Esophagus muscularis mucosa (tissue), 4 donors: ENCODE results near the gene GSTA2. TPM values are rescaled to one million over a fixed set of nuclear protein-coding genes. Genes with fewer than 3 reads are reported as not detected.

Source experiments
- DNase-seq: peaks from one replicate; pipeline ENCODE4 v3.0.0-alpha.2; 2017; ENCODE audit errors: extremely low spot score
- H3K27ac ChIP-seq, 4 donors: fragments of 200-600 bp; sonication (generic); replicated peaks in 1 of 4; 1 replicate in 3 of 4; 2 replicates in 1 of 4; pipeline ENCODE4 v1.5.1; 2016 to 2019; ENCODE audit warnings: mild to moderate bottlenecking in 1 of 4
- H3K27me3 ChIP-seq, 4 donors: fragments of 200-600 bp; sonication (generic); one replicate each; pipeline versions ENCODE4 v1.5.1 to v1.6.0; 2016 to 2019
- H3K36me3 ChIP-seq, 4 donors: fragments of 200-600 bp; sonication (generic); one replicate each; pipeline ENCODE4 v1.5.1; 2016 to 2019
- H3K4me1 ChIP-seq, 4 donors: fragments of 200-600 bp; sonication (generic); one replicate each; pipeline ENCODE4 v1.5.1; 2016 to 2019
- H3K4me3 ChIP-seq, 4 donors: fragments of 200-600 bp; sonication (generic); 1 replicate in 2 of 4; 2 replicates in 2 of 4; pipeline ENCODE4 v1.5.1; 2016 to 2019; ENCODE audit warnings: mild to moderate bottlenecking in 4 of 4, moderate library complexity in 1 of 4
- H3K9me3 ChIP-seq, 4 donors: fragments of 200-600 bp; sonication (generic); 1 replicate in 3 of 4; 2 replicates in 1 of 4; pipeline ENCODE4 v1.5.1; 2016 to 2019
- CTCF ChIP-seq, 3 experiments: fragments of 200-600 bp in 2 of 3; fragments of 450-650 bp in 1 of 3; sonication (generic) in 2 of 3; IDR thresholded peaks; one replicate each; pipeline ENCODE4 v1.5.1; 2017 to 2019; ENCODE audit warnings: antibody characterized with exemption in 3 of 3, mild to moderate bottlenecking in 2 of 3, moderate library complexity in 1 of 3
- EP300 ChIP-seq: sonication (generic); formaldehyde crosslinking; IDR thresholded peaks from one replicate; pipeline ENCODE4 v1.6.1; 2017; ENCODE audit warnings: antibody characterized with exemption
- POLR2A ChIP-seq: fragments of 450-650 bp; IDR thresholded peaks from one replicate; pipeline ENCODE4 v1.6.1; 2017; ENCODE audit warnings: antibody characterized with exemption, moderate library complexity, mild to moderate bottlenecking, low read depth
- POLR2AphosphoS5 ChIP-seq, 2 donors: sonication (generic); formaldehyde crosslinking; IDR thresholded peaks; one replicate each; pipeline ENCODE4 v1.6.1; 2017; ENCODE audit warnings: antibody characterized with exemption in 2 of 2
- WGBS: methylation state at CpG from one replicate; pipeline ENCODE4 v1.1.5; 2018; 5-methylcytosine and 5-hydroxymethylcytosine counted together
- intact Hi-C: fragments of 100-400 bp; cut with DNase I; formaldehyde crosslinking; loops from one replicate; pipeline ENCODE4 v1.15.1; 2023
- total RNA-seq, 4 donors: library from RNA; depleted of rRNA; stranded (reverse); fragments of >200 nt; gene quantifications; one replicate each; pipeline versions ENCODE4 v1.1.0 to v1.2.1, GENCODE V29; 2016

The GSTA2 gene
- total RNA-seq, 4 donors from 2014 or later = not detected

- DNase-seq = no peak
- Histone ChIP-seq H3K4me1 (no peaks in the 10 kb centered on the region), H3K4me3 (no peak overlapping the region), H3K9me3 (no peaks in the 10 kb centered on the region), H3K27me3 (no peaks in the 10 kb centered on the region), H3K27ac (no peak overlapping the region), H3K36me3 (no peaks in the 10 kb centered on the region)
- intact Hi-C loops = no loop called here
- WGBS = 86% methylated on average over 1 of the region's 1 CpG
- TF ChIP-seq EP300 (no peak), POLR2A (no peak), CTCF (IDR thresholded peaks at IDR 0.05) (no peak), POLR2AphosphoS5 (IDR thresholded peaks at IDR 0.05) (no peak)
Measured at GRCh38 chr6:52729576-52729975, 33.7 kb downstream of the GSTA2 start.

GRCh38 chr6:52728394-52728793 lies 34.9 kb downstream of the GSTA2 start:
- TF ChIP-seq POLR2A (no peak), POLR2AphosphoS5 (IDR thresholded peaks at IDR 0.05) (no peak), CTCF (IDR thresholded peaks at IDR 0.05) (no peak), EP300 (no peak)
- Histone ChIP-seq H3K36me3 (no peaks in the 10 kb centered on the region), H3K27ac (no peak overlapping the region), H3K4me1 (no peaks in the 10 kb centered on the region), H3K4me3 (no peak overlapping the region), H3K9me3 (no peaks in the 10 kb centered on the region), H3K27me3 (no peaks in the 10 kb centered on the region)
- intact Hi-C loops = no loop called here
- no peak for DNase-seq
- WGBS = 37% methylated on average over 3 of the region's 3 CpGs

DNA sequence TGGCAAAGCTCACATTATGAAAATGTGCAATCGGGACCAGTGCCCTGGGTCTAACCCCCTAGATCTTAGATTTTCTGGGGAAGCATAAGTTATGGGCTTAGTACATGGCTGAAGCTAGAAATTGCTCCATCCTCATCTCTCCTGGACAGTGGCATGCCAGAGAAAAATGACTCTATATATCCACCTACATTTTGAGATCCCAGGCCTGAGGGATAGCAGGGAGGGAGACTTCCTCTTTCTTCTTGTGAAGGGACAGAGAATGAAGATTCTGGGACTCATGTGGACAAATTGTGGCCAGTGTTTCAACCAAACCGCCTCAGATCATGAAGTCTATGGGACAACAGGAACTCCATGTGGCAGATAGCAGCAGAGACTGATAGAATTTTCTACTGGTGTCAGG lies 35.4 kb downstream of the GSTA2 start:
- intact Hi-C loops = no loop called here
- TF ChIP-seq EP300 = no peak
- no peak for TF ChIP-seq POLR2A
- no peak for TF ChIP-seq CTCF (IDR thresholded peaks at IDR 0.05)
- Histone ChIP-seq H3K4me1 (no peaks in the 10 kb centered on the region), H3K9me3 (no peaks in the 10 kb centered on the region), H3K27ac (no peak overlapping the region), H3K27me3 (no peaks in the 10 kb centered on the region), H3K4me3 (no peak overlapping the region), H3K36me3 (no peaks in the 10 kb centered on the region)
- 77% methylated on average over 2 of the region's 2 CpGs for WGBS
- DNase-seq = no peak

GRCh38 chr6:52726741-52727535 lies 36.3 kb downstream of the GSTA2 start:
- WGBS = 88% methylated on average over 15 of the region's 15 CpGs
- Histone ChIP-seq H3K27ac (no peak overlapping the region), H3K4me1 (no peaks in the 10 kb centered on the region), H3K9me3 (no peaks in the 10 kb centered on the region), H3K27me3 (no peaks in the 10 kb centered on the region), H3K4me3 (no peak overlapping the region), H3K36me3 (no peaks in the 10 kb centered on the region)
- intact Hi-C loops = no loop called here
- DNase-seq = no peak
- TF ChIP-seq CTCF (IDR thresholded peaks at IDR 0.05) (no peak), EP300 (no peak)

- Histone ChIP-seq H3K36me3 (no peaks in the 10 kb centered on the region), H3K4me1 (no peaks in the 10 kb centered on the region), H3K27ac (no peak overlapping the region), H3K27me3 (no peaks in the 10 kb centered on the region), H3K4me3 (no peak overlapping the region), H3K9me3 (no peaks in the 10 kb centered on the region)
- intact Hi-C loops = no loop called here
- TF ChIP-seq POLR2AphosphoS5 (IDR thresholded peaks at IDR 0.05) = no peak
- TF ChIP-seq EP300 = no peak
- no peak for TF ChIP-seq CTCF (IDR thresholded peaks at IDR 0.05)
- TF ChIP-seq POLR2A = no peak
- DNase-seq = no peak
- WGBS = 85% methylated on average over 2 of the region's 2 CpGs
Measured at GRCh38 chr6:52726193-52726542, 37.1 kb downstream of the GSTA2 start.
